GM13976 (cell line): ENCODE measurements around the gene ARMS2.

Experiments
- DNase-seq: peaks from one replicate; pipeline ENCODE4 v3.0.0; 2012; ENCODE audit warnings: low spot score
- CTCF ChIP-seq: IDR thresholded peaks from 2 replicates; pipeline ENCODE4 v1.5.1; 2012; ENCODE audit warnings: borderline replicate concordance, mild to moderate bottlenecking; ENCODE audit not compliant: insufficient read depth; ENCODE audit errors: extremely low read depth, missing control alignments, control extremely low read depth
- in situ Hi-C: fragments of 300-500 bp; cut with MboI; formaldehyde crosslinking; loops from one replicate; pipeline ENCODE4 v1.12.0; 2022; ENCODE audit warnings: low sequenced_read_pairs, mixed read lengths, inconsistent platforms; ENCODE audit not compliant: unreplicated experiment

Gene ARMS2

GRCh38 chr10:122454603-122455080 is at the start of gene ARMS2:
ARMS2 (plus strand) TSS chr10:122454653; CDS start chr10:122454728, 75 bp downstream.
- DNase-seq = no peak
- in situ Hi-C loops = no loop called here
- no peak for TF ChIP-seq CTCF

- no peak for TF ChIP-seq CTCF
- in situ Hi-C loops = no loop called here
- no peak for DNase-seq
Observed at GRCh38 chr10:122407375-122408125, 46.9 kb upstream of the ARMS2 start.

- in situ Hi-C loops = no loop called here
- DNase-seq = no peak
- TF ChIP-seq CTCF = no peak
Observed at GRCh38 chr10:122413327-122413726, 41.1 kb upstream of the ARMS2 start.

GRCh38 chr10:122417667-122418066 is 36.8 kb upstream of the ARMS2 start:
- no peak for DNase-seq
- in situ Hi-C loops = no loop called here
- TF ChIP-seq CTCF = no peak

GRCh38 chr10:122419016-122419415 is 35.4 kb upstream of the ARMS2 start:
- in situ Hi-C loops = no loop called here
- no peak for DNase-seq
- no peak for TF ChIP-seq CTCF

- DNase-seq = no peak
- no peak for TF ChIP-seq CTCF
- in situ Hi-C loops = no loop called here
Observed at GRCh38 chr10:122419876-122420623, 34.4 kb upstream of the ARMS2 start.
